Fibroblast of pulmonary artery (primary cell): ENCODE measurements around the gene AQP12B.

Experiments
- DNase-seq: peaks from one replicate; pipeline ENCODE4 v3.0.0-alpha.2; 2010; ENCODE audit warnings: low read depth
- H3K4me3 ChIP-seq: replicated peaks from 2 replicates; pipeline ENCODE4 v1.5.1; 2011; ENCODE audit warnings: low read depth, mild to moderate bottlenecking, control low read depth, low read length, moderate library complexity
- TF ChIP-seq, protein P1 (sequence below): IDR thresholded peaks from 2 replicates; pipeline ENCODE4 v1.5.1; 2011; ENCODE audit warnings: mild to moderate bottlenecking, control low read depth, low read length, inconsistent platforms; ENCODE audit errors: missing control alignments

AQP12B gene

DNA sequence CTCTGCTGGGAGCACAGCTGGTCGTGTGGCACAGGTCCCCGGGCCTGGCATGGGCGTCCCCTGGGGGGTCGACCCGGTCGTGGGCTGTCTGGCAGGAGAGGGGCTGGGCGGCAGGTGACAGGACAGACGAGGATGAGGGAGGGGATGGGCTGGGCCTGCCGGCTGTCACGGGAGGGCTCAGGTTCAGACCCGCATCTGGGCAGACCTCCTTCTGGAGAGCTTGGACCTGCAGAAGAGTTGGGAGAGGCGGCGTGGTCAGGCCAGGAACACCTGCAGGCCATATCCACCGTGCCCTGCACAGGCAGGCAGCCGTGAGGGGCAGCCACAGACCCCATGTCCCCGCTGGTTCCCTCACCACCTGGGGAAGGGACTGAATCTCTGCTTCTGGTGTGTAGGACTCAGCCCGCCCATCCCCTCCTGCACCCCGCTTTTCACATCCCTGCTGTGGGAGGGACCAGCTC is 34.5 kb upstream of the AQP12B start:
- DNase-seq = no peak
- TF ChIP-seq, protein P1, sequence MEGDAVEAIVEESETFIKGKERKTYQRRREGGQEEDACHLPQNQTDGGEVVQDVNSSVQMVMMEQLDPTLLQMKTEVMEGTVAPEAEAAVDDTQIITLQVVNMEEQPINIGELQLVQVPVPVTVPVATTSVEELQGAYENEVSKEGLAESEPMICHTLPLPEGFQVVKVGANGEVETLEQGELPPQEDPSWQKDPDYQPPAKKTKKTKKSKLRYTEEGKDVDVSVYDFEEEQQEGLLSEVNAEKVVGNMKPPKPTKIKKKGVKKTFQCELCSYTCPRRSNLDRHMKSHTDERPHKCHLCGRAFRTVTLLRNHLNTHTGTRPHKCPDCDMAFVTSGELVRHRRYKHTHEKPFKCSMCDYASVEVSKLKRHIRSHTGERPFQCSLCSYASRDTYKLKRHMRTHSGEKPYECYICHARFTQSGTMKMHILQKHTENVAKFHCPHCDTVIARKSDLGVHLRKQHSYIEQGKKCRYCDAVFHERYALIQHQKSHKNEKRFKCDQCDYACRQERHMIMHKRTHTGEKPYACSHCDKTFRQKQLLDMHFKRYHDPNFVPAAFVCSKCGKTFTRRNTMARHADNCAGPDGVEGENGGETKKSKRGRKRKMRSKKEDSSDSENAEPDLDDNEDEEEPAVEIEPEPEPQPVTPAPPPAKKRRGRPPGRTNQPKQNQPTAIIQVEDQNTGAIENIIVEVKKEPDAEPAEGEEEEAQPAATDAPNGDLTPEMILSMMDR = no peak
- H3K4me3 ChIP-seq = no peak overlapping the region

- H3K4me3 ChIP-seq = no peak overlapping the region
- TF ChIP-seq, protein P1 = no peak
- no peak for DNase-seq
Observed at GRCh38 chr2:240716130-240716798, 33.6 kb upstream of the AQP12B start.

GRCh38 chr2:240714747-240715725 is 32.4 kb upstream of the AQP12B start:
- no peak overlapping the region for H3K4me3 ChIP-seq
- DNase-seq = no peak
- TF ChIP-seq, protein P1 = no peak

GRCh38 chr2:240713928-240714746 is 31.5 kb upstream of the AQP12B start:
- no peak for DNase-seq
- no peak overlapping the region for H3K4me3 ChIP-seq
- TF ChIP-seq, protein P1 = no peak

DNA sequence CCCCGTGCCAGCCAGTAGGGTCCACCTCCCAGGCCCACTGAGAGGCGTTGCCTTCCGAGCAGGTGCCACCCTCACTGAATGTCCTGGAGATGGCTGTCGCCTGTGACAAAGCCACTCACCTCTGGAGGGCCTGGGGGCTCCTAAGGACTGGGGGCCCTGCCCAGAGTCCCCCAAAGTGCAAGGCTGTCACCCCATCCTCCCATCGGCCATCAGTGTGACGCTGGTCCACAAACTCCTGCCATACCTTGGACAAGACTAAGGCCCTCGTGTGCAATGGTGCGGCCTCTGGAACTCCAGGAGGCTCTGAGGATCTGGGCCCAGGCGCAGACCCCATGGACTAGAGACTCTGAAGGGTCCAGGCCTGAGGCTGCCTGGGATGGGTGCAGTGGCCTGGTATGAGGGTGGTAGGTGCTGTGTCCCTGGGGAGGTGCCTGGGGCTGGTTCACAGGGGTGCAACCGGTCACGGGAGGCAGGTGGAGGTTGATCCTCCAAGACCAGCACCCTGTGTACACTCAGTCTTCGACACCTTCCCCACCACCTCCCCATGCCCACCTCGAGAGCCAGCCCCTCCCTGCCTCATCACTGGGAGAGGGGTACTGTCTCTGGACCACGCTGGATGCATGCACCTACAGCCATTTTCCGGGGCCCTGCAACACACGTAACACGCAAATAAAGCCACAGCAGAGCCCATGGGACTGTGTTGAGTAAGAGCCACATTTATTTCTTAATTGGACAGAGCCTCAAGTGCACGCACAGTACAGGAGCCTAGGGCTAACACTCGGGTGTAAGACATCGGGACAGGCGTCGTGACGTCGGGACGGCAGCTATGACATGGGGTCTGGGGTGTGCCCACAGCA is 30.6 kb upstream of the AQP12B start:
- DNase-seq = no peak
- TF ChIP-seq, protein P1 = no peak

GRCh38 chr2:240712121-240712520 is 29.4 kb upstream of the AQP12B start:
- TF ChIP-seq, protein P1 = no peak
- DNase-seq = no peak

More for the DNA sequence above, 30.6 kb upstream of the AQP12B start:
- H3K4me3 ChIP-seq = no peak overlapping the region

More at GRCh38 chr2:240712121-240712520, 29.4 kb upstream of the AQP12B start:
- H3K4me3 ChIP-seq = no peak overlapping the region
